ENCODE measurements around the gene HPSE. TPM values are rescaled to one million over a fixed set of nuclear protein-coding genes. Genes with fewer than 3 reads are reported as not detected.

The HPSE gene
- total RNA-seq, 1 donor from 2014 or later, result 5.5 TPM

DNA sequence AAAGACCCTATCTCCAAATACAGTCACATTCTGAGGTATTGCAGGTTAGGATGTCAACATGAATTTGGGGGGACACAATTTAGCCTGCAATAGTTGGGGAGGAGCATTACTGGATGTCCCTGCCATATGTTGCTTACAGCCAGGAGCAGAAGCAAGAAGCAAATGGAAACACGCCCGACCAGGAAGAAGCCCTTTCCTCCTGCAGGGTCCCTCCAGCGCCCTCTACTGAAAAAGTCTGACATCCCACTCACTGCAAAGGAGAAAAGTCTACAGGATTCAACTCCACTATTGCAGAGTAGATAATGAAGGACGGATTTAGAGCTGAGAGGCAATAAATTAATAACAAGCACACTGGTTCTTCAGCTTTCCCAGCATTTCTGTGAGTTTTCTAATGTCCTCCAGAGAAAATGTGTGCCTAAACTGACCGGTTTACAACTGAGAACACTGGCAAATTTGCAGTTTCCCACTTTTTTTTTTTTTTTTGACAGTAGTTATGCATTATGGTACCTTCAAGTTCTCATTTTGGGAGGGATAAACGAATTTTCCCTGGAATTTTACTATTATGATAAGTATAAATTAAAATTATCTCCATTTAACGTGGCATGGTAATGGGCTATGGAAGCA, 81.8 kb downstream of the HPSE start:
- ATAC-seq (peak; percentile 77 to 81), DNase-seq (peak; percentile 73)
- intact Hi-C loops (cut with DNase I), result no loop called here
- no peak overlapping the region for H3K27ac ChIP-seq
- H3K4me1 ChIP-seq, result peaks cover 18% of the 10 kb centered on the region
- TF ChIP-seq, protein P1, sequence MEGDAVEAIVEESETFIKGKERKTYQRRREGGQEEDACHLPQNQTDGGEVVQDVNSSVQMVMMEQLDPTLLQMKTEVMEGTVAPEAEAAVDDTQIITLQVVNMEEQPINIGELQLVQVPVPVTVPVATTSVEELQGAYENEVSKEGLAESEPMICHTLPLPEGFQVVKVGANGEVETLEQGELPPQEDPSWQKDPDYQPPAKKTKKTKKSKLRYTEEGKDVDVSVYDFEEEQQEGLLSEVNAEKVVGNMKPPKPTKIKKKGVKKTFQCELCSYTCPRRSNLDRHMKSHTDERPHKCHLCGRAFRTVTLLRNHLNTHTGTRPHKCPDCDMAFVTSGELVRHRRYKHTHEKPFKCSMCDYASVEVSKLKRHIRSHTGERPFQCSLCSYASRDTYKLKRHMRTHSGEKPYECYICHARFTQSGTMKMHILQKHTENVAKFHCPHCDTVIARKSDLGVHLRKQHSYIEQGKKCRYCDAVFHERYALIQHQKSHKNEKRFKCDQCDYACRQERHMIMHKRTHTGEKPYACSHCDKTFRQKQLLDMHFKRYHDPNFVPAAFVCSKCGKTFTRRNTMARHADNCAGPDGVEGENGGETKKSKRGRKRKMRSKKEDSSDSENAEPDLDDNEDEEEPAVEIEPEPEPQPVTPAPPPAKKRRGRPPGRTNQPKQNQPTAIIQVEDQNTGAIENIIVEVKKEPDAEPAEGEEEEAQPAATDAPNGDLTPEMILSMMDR (IDR thresholded peaks at IDR 0.05), result peak; percentile 71
- no peaks in the 10 kb centered on the region for H3K9me3 ChIP-seq
- H3K27me3 ChIP-seq (ENCODE audit: low read depth), result no peaks in the 10 kb centered on the region
- H3K36me3 ChIP-seq, result no peaks in the 10 kb centered on the region
- no peak overlapping the region for H3K4me3 ChIP-seq

DNA sequence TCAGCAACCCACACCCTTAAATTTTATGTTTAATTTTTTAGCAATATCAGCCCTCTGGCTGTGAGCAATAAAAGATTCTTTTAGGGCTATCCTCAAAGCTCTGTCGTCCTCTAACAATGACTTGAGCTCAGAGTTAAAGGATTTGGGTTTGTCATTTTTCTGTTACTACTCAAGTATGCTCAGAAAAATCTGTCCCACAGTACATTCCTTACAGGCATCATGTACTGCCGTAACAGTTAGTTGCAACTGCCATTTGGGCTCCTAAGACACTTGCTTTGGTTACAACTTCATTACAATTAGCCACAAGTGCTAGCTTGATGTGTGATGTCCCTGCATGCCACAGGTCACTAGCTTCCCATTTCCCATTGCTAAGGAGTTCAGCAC, 83.2 kb downstream of the HPSE start:
- DNase-seq, result no peak
- H3K4me3 ChIP-seq, result no peak overlapping the region
- peak overlapping the region; percentile 37 for H3K27ac ChIP-seq
- intact Hi-C loops (cut with DNase I), result no loop called here
- H3K36me3 ChIP-seq, result no peaks in the 10 kb centered on the region
- H3K4me1 ChIP-seq, result peaks cover 18% of the 10 kb centered on the region
- TF ChIP-seq, protein P1 (IDR thresholded peaks at IDR 0.05), result no peak
- no peaks in the 10 kb centered on the region for H3K9me3 ChIP-seq
- H3K27me3 ChIP-seq (ENCODE audit: low read depth), result no peaks in the 10 kb centered on the region
- no peak for ATAC-seq

DNA sequence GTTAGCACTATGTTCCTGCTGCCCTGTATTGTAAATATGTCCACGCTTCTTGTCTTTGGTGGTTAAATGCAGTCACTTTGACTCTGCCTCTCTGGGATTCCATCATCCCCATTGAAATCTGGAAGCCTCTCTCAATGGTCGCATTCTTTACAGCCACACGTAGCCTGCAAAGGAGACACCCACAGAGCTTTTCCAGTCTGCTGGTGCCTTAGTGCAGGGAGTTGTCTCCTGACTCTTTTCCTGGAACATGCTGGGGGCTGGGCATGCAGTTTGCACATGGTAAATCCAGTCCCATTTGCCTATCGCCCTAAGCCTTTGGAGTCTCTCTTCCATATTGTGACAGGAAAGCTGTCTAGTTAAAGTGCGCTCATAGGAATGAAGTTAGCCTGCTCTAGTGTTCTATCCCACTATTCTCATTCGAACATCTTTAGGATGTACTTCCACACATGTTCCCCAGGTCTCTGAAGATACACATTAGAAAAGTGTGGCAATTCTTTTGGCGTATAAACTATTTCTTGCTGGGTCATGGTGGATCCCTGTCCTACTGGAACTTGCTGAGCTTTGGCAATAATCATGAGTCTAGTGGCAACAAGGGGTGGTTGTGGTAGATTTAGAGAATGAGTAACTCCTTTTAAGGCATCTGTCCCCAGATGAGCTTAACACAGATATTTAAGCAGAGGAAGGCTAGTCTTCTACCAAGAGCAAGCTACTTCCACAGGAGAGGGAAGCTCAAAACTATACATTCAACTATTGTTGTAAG, 83.8 kb downstream of the HPSE start:
- Histone ChIP-seq H3K4me3 (no peak overlapping the region), H3K27ac (no peak overlapping the region), H3K36me3 (no peaks in the 10 kb centered on the region), H3K27me3 (ENCODE audit: low read depth) (no peaks in the 10 kb centered on the region), H3K9me3 (no peaks in the 10 kb centered on the region), H3K4me1 (peaks cover 14% of the 10 kb centered on the region)
- DNase-seq (no peak), ATAC-seq (no peak)
- intact Hi-C loops (cut with DNase I), result no loop called here
- TF ChIP-seq, protein P1 (IDR thresholded peaks at IDR 0.05), result no peak

DNA sequence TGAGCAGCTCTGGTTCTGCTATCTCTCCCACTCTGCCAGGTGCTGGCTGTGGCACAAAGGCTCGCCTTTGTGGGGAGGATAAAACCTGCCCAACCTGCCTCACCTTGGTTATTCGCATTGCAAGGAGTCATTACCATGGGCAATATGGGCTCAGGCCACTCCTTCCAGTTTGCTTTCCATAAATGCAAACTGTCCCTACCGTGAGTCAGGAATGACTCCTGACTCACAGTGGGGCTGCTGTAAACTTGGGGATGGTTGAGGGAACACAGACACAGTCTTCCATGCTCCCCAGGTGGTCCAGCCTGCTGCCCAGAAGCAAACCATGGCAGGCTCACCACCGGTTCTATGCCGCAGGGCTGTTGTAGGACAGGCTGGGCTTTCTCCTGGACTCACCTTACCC, 86.2 kb downstream of the HPSE start:
- TF ChIP-seq, protein P1 (IDR thresholded peaks at IDR 0.05), result no peak
- ATAC-seq (no peak), DNase-seq (no peak)
- no peaks in the 10 kb centered on the region for H3K9me3 ChIP-seq
- no peaks in the 10 kb centered on the region for H3K36me3 ChIP-seq
- intact Hi-C loops (cut with DNase I), result no loop called here
- peaks cover 4% of the 10 kb centered on the region for H3K4me1 ChIP-seq
- H3K27ac ChIP-seq, result no peak overlapping the region
- no peak overlapping the region for H3K4me3 ChIP-seq
- no peaks in the 10 kb centered on the region for H3K27me3 ChIP-seq (ENCODE audit: low read depth)

DNA sequence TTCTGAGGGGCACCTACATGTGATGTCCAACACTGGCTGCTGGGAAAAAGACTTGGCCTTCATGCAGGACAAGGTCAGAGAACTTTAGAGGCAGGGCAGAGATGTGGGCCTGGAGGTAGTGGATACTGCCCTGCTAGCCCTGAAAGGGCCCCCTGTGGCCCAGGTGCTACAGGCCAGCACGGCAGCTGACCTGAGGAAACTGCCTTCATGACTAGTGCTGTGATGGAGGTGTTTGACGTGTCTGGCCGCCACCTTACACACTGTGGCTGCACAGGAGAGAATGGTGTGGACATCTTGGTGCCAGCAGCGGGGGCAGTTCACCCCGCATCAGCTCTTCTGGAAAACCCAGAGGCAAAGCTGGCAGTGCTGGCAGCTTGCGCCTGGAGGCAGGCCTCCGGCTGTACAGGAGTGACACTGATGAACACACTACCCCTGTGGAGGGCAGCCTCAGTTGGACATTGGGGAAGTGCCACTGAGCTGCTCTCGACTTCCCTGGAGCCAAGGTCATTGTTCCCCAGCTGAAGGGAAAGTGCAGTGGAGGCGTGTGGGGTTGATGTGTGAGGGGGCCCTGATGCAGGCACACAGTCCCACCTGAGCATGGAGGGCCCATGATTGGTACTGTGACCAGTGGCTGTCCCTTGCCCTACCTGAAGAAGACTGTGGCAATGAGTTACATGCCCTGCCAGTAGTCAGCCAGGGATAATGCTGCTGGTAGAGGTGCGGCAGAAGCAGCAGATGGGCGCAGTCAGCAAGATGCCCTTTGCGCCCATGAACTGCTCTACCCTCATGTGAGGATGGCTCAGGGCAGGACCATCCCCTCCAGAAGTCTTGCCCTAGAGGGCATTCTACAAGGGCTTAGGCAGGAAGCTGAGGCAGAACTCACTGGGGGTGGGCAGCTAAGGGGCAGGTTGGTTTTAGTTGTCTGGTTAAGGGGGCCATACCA, 87.0 kb downstream of the HPSE start:
- DNase-seq, result no peak
- intact Hi-C loops (cut with DNase I), result no loop called here
- ATAC-seq, result peak; percentile 29 to 52
- no peaks in the 10 kb centered on the region for H3K36me3 ChIP-seq
- H3K4me3 ChIP-seq, result no peak overlapping the region
- no peak overlapping the region for H3K27ac ChIP-seq
- no peaks in the 10 kb centered on the region for H3K27me3 ChIP-seq (ENCODE audit: low read depth)
- H3K4me1 ChIP-seq, result peaks cover 4% of the 10 kb centered on the region
- TF ChIP-seq, protein P1 (IDR thresholded peaks at IDR 0.05), result no peak
- no peaks in the 10 kb centered on the region for H3K9me3 ChIP-seq

Data from lower lobe of right lung (tissue), 2 donors.